WI38 (cell line): ENCODE measurements around the gene UHRF2.

Experiments used
- H3K4me3 ChIP-seq: 2 replicates; pipeline ENCODE4 v1.5.1; 2011; ENCODE audit warnings: low read depth, mild to moderate bottlenecking, control low read depth, low read length
- CTCF ChIP-seq: IDR thresholded peaks from 2 replicates; pipeline ENCODE4 v1.5.1; 2012; ENCODE audit warnings: low read depth, mild to moderate bottlenecking, control low read depth, low read length

The UHRF2 gene

GRCh38 chr9:6399071-6399470, 13.9 kb upstream of the UHRF2 start:
- no peak for TF ChIP-seq CTCF
- H3K4me3 ChIP-seq, result no peak overlapping the region

- no peak for TF ChIP-seq CTCF
- no peak overlapping the region for H3K4me3 ChIP-seq
These were observed 7.6 kb upstream of the UHRF2 start for GRCh38 chr9:6405371-6405770.

- TF ChIP-seq CTCF, result no peak
- no peak overlapping the region for H3K4me3 ChIP-seq
These were observed 5.2 kb upstream of the UHRF2 start for GRCh38 chr9:6407778-6408177.

- no peak for TF ChIP-seq CTCF
- H3K4me3 ChIP-seq, result no peak overlapping the region
These were observed 4.7 kb upstream of the UHRF2 start for GRCh38 chr9:6408320-6408719.

GRCh38 chr9:6409811-6410210, 3.2 kb upstream of the UHRF2 start:
- no peak overlapping the region for H3K4me3 ChIP-seq
- no peak for TF ChIP-seq CTCF

GRCh38 chr9:6410633-6411032, 2.4 kb upstream of the UHRF2 start:
- TF ChIP-seq CTCF, result no peak
- no peak overlapping the region for H3K4me3 ChIP-seq

- H3K4me3 ChIP-seq, result peak overlapping the region; percentile 92
- TF ChIP-seq CTCF, result no peak
These were observed 607 bp downstream of the UHRF2 start for GRCh38 chr9:6413365-6414246.
